ENCODE measurements around the gene MIER3.
"Not testable (repeated sequence)": the region's sequence is repeated elsewhere in the genome, so short reads cannot be mapped to it uniquely, and the experiment has no call there.

MIER3 gene

GRCh38 chr5:56986626-56986947 is 34.7 kb upstream of the MIER3 start:
- DNase-seq (ENCODE audit: low read depth), result no peak
- no peak overlapping the region for H3K4me3 ChIP-seq (ENCODE audit: low read depth, low read length)
- TF ChIP-seq CTCF (conservative IDR thresholded peaks at IDR 0.05; ENCODE audit: low read depth, low read length), result no peak

DNA sequence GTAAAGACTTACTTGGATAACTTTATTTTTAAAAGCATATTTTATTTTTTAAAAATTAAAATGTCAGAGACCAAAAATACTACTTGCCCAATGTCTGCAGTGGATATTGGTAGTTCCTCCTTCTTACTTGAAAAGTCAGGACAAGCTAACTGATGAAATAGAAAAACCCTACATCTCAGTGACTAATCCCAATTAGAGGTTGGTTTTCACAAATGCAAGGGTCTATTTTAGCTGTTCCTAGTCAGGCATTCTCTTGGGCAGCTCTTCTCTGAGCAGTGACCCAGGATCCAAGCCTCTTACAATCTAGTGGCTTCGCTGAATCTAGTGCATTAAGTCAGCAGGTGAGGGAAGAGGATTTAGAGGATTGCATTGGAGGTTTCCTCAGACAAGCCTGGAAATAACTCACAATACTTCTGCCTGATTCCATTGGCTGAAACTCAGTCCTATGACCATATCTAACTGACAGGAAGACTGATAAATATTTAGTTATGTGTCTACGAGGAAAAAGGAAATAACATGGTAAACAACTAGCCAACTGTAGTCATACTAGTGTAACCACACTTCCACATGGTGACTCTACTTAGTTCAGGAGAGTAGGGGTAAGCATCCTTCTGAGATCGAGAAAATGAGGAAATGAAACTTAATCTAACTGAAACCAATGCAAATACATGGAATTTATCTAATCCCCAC is 34.2 kb upstream of the MIER3 start:
- TF ChIP-seq CTCF (conservative IDR thresholded peaks at IDR 0.05; ENCODE audit: low read depth, low read length), result no peak
- no peak overlapping the region for H3K4me3 ChIP-seq (ENCODE audit: low read depth, low read length)
- DNase-seq (ENCODE audit: low read depth), result no peak

DNA sequence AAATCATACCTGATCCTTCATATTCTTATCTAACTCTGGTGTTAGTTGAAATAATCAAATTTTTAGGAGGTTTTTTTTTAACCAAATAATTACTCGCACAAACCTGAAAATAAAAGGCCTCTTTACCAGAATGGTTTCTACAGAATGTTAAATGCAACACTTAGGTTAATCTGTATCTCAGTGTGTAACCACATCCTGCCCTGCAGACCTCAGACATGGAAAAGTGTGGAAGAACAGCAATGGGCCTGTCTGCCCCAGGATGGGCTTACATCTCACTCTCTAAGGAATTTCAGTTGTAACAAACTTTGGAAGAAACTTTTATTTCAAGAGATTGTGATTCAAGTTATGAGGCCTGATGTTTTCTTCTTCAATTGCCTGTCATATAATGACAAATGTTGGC is 32.5 kb upstream of the MIER3 start:
- no peak for DNase-seq (ENCODE audit: low read depth)

GRCh38 chr5:56983593-56984361 is 31.9 kb upstream of the MIER3 start:
- no peak for TF ChIP-seq CTCF (conservative IDR thresholded peaks at IDR 0.05; ENCODE audit: low read depth, low read length)
- no peak for DNase-seq (ENCODE audit: low read depth)
- H3K4me3 ChIP-seq (ENCODE audit: low read depth, low read length), result no peak overlapping the region

More for the DNA sequence above, 32.5 kb upstream of the MIER3 start:
- no peak for TF ChIP-seq CTCF (conservative IDR thresholded peaks at IDR 0.05; ENCODE audit: low read depth, low read length)
- no peak overlapping the region for H3K4me3 ChIP-seq (ENCODE audit: low read depth, low read length)

DNA sequence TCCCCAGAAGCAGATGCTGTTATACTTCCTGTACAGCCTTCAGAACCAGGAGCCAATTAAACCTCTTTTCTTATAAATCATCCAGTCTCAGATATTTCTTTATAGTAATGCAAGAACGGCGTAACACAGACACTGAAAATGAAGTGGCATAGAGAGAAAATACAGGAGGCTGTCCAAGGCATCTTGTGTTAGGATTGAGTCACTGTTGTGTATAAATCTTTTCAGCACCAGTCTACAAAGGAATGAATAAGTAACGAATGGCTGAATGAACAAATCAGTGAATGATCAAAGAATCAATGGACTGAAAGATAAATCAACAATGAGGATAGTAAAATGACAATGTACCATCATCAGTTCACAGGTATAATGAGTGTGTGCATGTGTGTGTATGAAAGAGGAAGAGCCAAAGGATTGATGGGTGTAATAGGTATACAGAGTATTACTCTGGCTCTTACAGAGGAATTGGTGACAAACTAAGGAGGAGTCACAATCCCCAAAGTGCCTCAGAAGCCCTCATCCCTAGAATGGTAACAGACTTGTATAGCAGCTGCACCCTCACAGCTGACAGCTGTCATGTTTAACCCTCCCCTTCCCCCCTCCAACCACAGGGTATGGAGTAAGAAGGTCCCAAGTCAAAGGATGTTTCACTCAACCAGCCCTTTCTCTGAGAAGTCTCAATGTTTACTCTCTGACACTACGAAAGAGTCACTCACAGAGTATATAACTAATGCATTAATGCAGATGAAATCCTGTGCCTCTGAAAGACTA is 29.8 kb upstream of the MIER3 start:
- H3K4me3 ChIP-seq (ENCODE audit: low read depth, low read length), result no peak overlapping the region
- no peak for TF ChIP-seq CTCF (conservative IDR thresholded peaks at IDR 0.05; ENCODE audit: low read depth, low read length)
- no peak for DNase-seq (ENCODE audit: low read depth)

GRCh38 chr5:56979968-56980367 is 28.0 kb upstream of the MIER3 start:
- no peak for DNase-seq (ENCODE audit: low read depth)
- no peak overlapping the region for H3K4me3 ChIP-seq (ENCODE audit: low read depth, low read length)
- no peak for TF ChIP-seq CTCF (conservative IDR thresholded peaks at IDR 0.05; ENCODE audit: low read depth, low read length)

GRCh38 chr5:56979526-56979925 is 27.6 kb upstream of the MIER3 start:
- not testable (repeated sequence) for H3K4me3 ChIP-seq (ENCODE audit: low read depth, low read length); DNase-seq (ENCODE audit: low read depth)

Measured in choroid plexus epithelial cell (primary cell).